Osteoblast (primary cell): Measurements from ENCODE around the gene DICER1. TPM values are rescaled to one million over a fixed set of nuclear protein-coding genes. Genes with fewer than 3 reads are reported as not detected.

Experiments used
- DNase-seq: peaks from one replicate; pipeline ENCODE4 v3.0.0; 2011; ENCODE audit warnings: low spot score, mixed read lengths; ENCODE audit not compliant: insufficient read length; ENCODE audit errors: missing footprints
- H2AFZ ChIP-seq: 2 replicates; pipeline ENCODE4 v1.6.0; 2011; ENCODE audit warnings: mild to moderate bottlenecking, low read length
- H3K27ac ChIP-seq: 2 replicates; pipeline ENCODE4 v1.5.1; 2011; ENCODE audit warnings: mild to moderate bottlenecking, low read depth, low read length, moderate library complexity
- H3K27me3 ChIP-seq: 2 replicates; pipeline ENCODE4 v1.6.0; 2012; ENCODE audit warnings: mild to moderate bottlenecking, control low read depth, inconsistent platforms, low read length, moderate library complexity; ENCODE audit not compliant: insufficient read depth
- H3K36me3 ChIP-seq: 2 replicates; pipeline ENCODE4 v1.5.1; 2011; ENCODE audit warnings: mild to moderate bottlenecking, low read length, control low read depth, moderate library complexity; ENCODE audit not compliant: insufficient read depth
- H3K4me1 ChIP-seq: 2 replicates; pipeline ENCODE4 v1.5.1; 2011; ENCODE audit warnings: mild to moderate bottlenecking, low read length, control low read depth, moderate library complexity; ENCODE audit not compliant: insufficient read depth
- H3K4me2 ChIP-seq: 2 replicates; pipeline ENCODE4 v1.6.0; 2011; ENCODE audit warnings: mild to moderate bottlenecking, low read length; ENCODE audit not compliant: insufficient read depth
- H3K4me3 ChIP-seq: fragments of 200-600 bp; sonication (generic); 3 replicates; pipeline ENCODE4 v1.5.1; 2012; ENCODE audit warnings: mild to moderate bottlenecking, low read length, inconsistent platforms; ENCODE audit not compliant: insufficient read depth
- H3K79me2 ChIP-seq: 2 replicates; pipeline ENCODE4 v1.6.0; 2012; ENCODE audit warnings: mild to moderate bottlenecking, low read length, control low read depth, inconsistent platforms; ENCODE audit not compliant: insufficient read depth
- H3K9me3 ChIP-seq: 2 replicates; pipeline ENCODE4 v1.5.1; 2011; ENCODE audit warnings: low read depth, low read length, control low read depth
- H4K20me1 ChIP-seq: 2 replicates; pipeline ENCODE4 v1.6.0; 2012; ENCODE audit warnings: mild to moderate bottlenecking, low read length, control low read depth; ENCODE audit not compliant: insufficient read depth
- CTCF ChIP-seq: IDR thresholded peaks from 2 replicates; pipeline ENCODE4 v1.5.1; 2011; ENCODE audit warnings: mild to moderate bottlenecking, low read depth, low read length, moderate library complexity; ENCODE audit errors: extremely low read depth
- total RNA-seq: library from RNA; depleted of rRNA; stranded (reverse); fragments of >200 nt; gene quantifications from 2 replicates; pipeline ENCODE4 v1.2.3, GENCODE V29; 2012

Gene DICER1
- total RNA-seq, 1 donor, result 53.6 TPM

- no peak for TF ChIP-seq CTCF
Observed at GRCh38 chr14:95149441-95149840, 7.9 kb downstream of the DICER1 start.

GRCh38 chr14:95147597-95147996 is 9.7 kb downstream of the DICER1 start:
- H4K20me1 ChIP-seq, result peaks cover 51% of the 10 kb centered on the region
- H3K36me3 ChIP-seq, result no peaks in the 10 kb centered on the region
- no peak overlapping the region for H3K27ac ChIP-seq
- TF ChIP-seq CTCF, result no peak
- H2AFZ ChIP-seq, result no peak overlapping the region
- no peaks in the 10 kb centered on the region for H3K4me1 ChIP-seq
- no peak overlapping the region for H3K4me2 ChIP-seq
- no peaks in the 10 kb centered on the region for H3K27me3 ChIP-seq
- H3K79me2 ChIP-seq, result peaks cover 98% of the 10 kb centered on the region
- DNase-seq, result no peak
- no peak overlapping the region for H3K4me3 ChIP-seq
- no peaks in the 10 kb centered on the region for H3K9me3 ChIP-seq

More at GRCh38 chr14:95149441-95149840, 7.9 kb downstream of the DICER1 start:
- no peak for DNase-seq
- Histone ChIP-seq H3K4me1 (no peaks in the 10 kb centered on the region), H3K4me3 (no peak overlapping the region), H3K4me2 (no peak overlapping the region), H3K79me2 (peaks cover 99% of the 10 kb centered on the region), H3K36me3 (no peaks in the 10 kb centered on the region), H3K9me3 (no peaks in the 10 kb centered on the region), H4K20me1 (peaks cover 65% of the 10 kb centered on the region), H2AFZ (no peak overlapping the region), H3K27me3 (no peaks in the 10 kb centered on the region), H3K27ac (no peak overlapping the region)

GRCh38 chr14:95146079-95146771 is 11.1 kb downstream of the DICER1 start:
- H3K4me1 ChIP-seq, result peaks cover 3% of the 10 kb centered on the region
- H3K27ac ChIP-seq, result no peak overlapping the region
- TF ChIP-seq CTCF, result no peak

GRCh38 chr14:95144849-95145248 is 12.5 kb downstream of the DICER1 start:
- H4K20me1 ChIP-seq, result peaks cover 45% of the 10 kb centered on the region

More at GRCh38 chr14:95146079-95146771, 11.1 kb downstream of the DICER1 start:
- Histone ChIP-seq H3K79me2 (peaks cover 98% of the 10 kb centered on the region), H3K9me3 (no peaks in the 10 kb centered on the region), H3K27me3 (no peaks in the 10 kb centered on the region), H2AFZ (no peak overlapping the region), H3K4me3 (no peak overlapping the region), H3K36me3 (no peaks in the 10 kb centered on the region), H4K20me1 (peaks cover 44% of the 10 kb centered on the region), H3K4me2 (no peak overlapping the region)
- DNase-seq, result no peak

More at GRCh38 chr14:95144849-95145248, 12.5 kb downstream of the DICER1 start:
- TF ChIP-seq CTCF, result no peak
- Histone ChIP-seq H3K4me3 (no peak overlapping the region), H3K4me2 (no peak overlapping the region), H3K36me3 (no peaks in the 10 kb centered on the region), H3K9me3 (no peaks in the 10 kb centered on the region), H2AFZ (no peak overlapping the region), H3K4me1 (peaks cover 16% of the 10 kb centered on the region), H3K27me3 (no peaks in the 10 kb centered on the region), H3K27ac (no peak overlapping the region), H3K79me2 (peaks cover 97% of the 10 kb centered on the region)
- no peak for DNase-seq
